Suprapubic skin (tissue), 4 donors: ENCODE results near the gene RAPGEF4. TPM values are rescaled to one million over a fixed set of nuclear protein-coding genes. Genes with fewer than 3 reads are reported as not detected.

Experiments
- DNase-seq, 2 donors: peaks; one replicate each; pipeline ENCODE4 v3.0.0-alpha.2; 2019; ENCODE audit warnings: low spot score in 2 of 2
- H3K27ac ChIP-seq: fragments of 200-600 bp; sonication (generic); one replicate; pipeline ENCODE4 v1.5.1; 2019
- H3K27me3 ChIP-seq: fragments of 200-600 bp; sonication (generic); one replicate; pipeline ENCODE4 v1.5.1; 2019
- H3K36me3 ChIP-seq: fragments of 200-600 bp; sonication (generic); one replicate; pipeline ENCODE4 v1.5.1; 2019
- H3K4me1 ChIP-seq: fragments of 200-600 bp; sonication (generic); one replicate; pipeline ENCODE4 v1.5.1; 2019
- H3K4me3 ChIP-seq: fragments of 200-600 bp; sonication (generic); one replicate; pipeline ENCODE4 v1.5.1; 2019; ENCODE audit warnings: mild to moderate bottlenecking
- H3K9me3 ChIP-seq: fragments of 200-600 bp; sonication (generic); one replicate; pipeline ENCODE4 v1.5.1; 2019
- EP300 ChIP-seq: sonication (generic); formaldehyde crosslinking; IDR thresholded peaks from one replicate; pipeline ENCODE4 v1.6.1; 2017; ENCODE audit warnings: antibody characterized with exemption
- POLR2A ChIP-seq, 2 donors: fragments of 450-650 bp; IDR thresholded peaks; one replicate each; pipeline ENCODE4 v1.6.1; 2017; ENCODE audit warnings: antibody characterized with exemption in 2 of 2, mild to moderate bottlenecking in 2 of 2, moderate library complexity in 2 of 2
- POLR2AphosphoS5 ChIP-seq, 3 donors: sonication (generic); formaldehyde crosslinking; IDR thresholded peaks; one replicate each; pipeline ENCODE4 v1.6.1; 2017; ENCODE audit warnings: antibody characterized with exemption in 3 of 3
- WGBS: methylation state at CpG from one replicate; pipeline ENCODE4 v1.1.5; 2018; 5-methylcytosine and 5-hydroxymethylcytosine counted together
- total RNA-seq, 4 donors: library from RNA; depleted of rRNA; stranded (reverse); fragments of >200 nt; gene quantifications; one replicate each; pipeline ENCODE4 v1.1.0, GENCODE V29; 2016
- TF ChIP-seq, protein P1 (sequence below), 2 donors: fragments of 200-600 bp in 1 of 2; fragments of 450-650 bp in 1 of 2; sonication (generic) in 1 of 2; IDR thresholded peaks; one replicate each; pipeline ENCODE4 v1.5.1; 2016 to 2019; ENCODE audit warnings: antibody characterized with exemption in 2 of 2, mild to moderate bottlenecking in 1 of 2, moderate library complexity in 1 of 2

The RAPGEF4 gene
- total RNA-seq, 4 donors from 2014 or later = 19.9 to 49.5 (median 27.5) TPM

DNA sequence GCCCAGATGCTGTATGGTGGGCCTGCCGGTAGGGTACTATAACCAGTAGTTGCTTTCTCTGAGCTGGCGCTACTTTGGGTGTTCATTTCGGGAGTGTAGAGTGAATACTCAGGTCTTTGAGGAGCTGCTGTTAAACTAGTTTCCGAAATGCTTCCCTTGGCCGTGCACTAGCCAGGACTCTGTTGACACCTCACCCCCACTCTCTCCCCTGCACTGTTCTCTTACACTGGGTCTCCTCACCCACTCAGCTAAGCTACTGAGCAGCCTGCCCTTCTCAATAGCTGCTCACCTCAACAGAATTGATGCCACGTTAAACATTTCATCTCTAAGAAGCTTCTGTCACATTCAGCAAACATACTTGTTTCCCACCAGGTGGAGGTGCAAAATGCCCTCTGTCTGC is 86.9 kb downstream of the RAPGEF4 start:
- Histone ChIP-seq H3K27me3 (no peaks in the 10 kb centered on the region), H3K9me3 (no peaks in the 10 kb centered on the region), H3K4me1 (no peaks in the 10 kb centered on the region), H3K4me3 (no peak overlapping the region), H3K36me3 (no peaks in the 10 kb centered on the region), H3K27ac (no peak overlapping the region)
- TF ChIP-seq POLR2AphosphoS5 (IDR thresholded peaks at IDR 0.05) = no peak
- 94% methylated on average over 6 of the region's 6 CpGs for WGBS
- DNase-seq = no peak

DNA sequence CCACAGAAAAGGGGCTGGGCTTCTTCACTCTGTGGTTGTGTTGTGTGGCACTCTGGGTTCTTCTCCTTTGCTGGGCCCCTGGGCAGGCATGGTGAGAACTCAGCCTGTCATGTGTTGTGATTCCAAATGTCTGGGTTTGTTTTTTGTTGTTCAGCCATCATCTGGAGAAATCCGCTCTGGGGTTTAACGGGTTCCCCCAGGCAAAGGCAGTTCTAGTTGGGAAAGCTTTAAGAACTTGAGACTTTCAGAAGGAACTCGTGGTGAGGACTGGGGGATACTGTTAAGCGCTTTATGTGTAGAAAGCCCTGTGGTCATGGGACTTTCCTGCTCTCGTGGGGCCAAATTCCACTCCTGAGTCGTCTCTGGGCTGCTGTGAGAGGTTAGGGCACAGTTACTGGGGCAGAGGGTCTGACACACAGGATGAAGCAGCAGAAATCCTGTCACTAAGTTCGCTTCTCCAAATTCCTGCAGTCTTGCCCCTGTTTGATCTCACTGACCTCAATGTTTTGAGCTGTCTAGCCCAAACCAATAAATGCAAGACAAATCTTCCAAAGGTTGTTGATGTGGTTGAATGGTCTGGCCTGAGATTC is 87.7 kb downstream of the RAPGEF4 start:
- H3K27me3 ChIP-seq = no peaks in the 10 kb centered on the region
- H3K4me3 ChIP-seq = no peak overlapping the region
- DNase-seq = no peak
- TF ChIP-seq POLR2A (IDR thresholded peaks at IDR 0.05) (no peak), EP300 (no peak)
- H3K4me1 ChIP-seq = no peaks in the 10 kb centered on the region
- H3K27ac ChIP-seq = no peak overlapping the region
- no peaks in the 10 kb centered on the region for H3K36me3 ChIP-seq
- 60% methylated on average over 7 of the region's 7 CpGs for WGBS
- no peaks in the 10 kb centered on the region for H3K9me3 ChIP-seq

DNA sequence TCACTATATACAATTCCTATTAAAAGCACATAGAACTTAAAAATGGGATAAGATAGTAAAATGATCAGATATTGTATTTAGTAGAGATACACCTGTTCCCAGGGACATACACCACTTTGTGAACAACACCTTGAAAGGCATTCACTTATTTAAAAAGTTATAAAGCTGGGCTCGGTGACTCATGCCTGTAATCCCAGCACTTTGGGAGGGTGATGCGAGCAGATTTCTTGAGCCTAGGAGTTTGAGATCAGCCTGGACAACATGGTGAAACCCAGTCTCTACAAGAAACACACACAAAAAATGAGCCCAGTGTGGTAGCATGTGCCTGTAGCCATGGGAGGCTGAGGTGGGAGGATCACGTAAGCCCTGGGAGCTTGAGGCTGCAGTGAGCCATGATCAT is 90.9 kb downstream of the RAPGEF4 start:
- no peaks in the 10 kb centered on the region for H3K36me3 ChIP-seq
- 92% methylated on average over 3 of the region's 3 CpGs for WGBS
- no peak overlapping the region for H3K4me3 ChIP-seq
- H3K9me3 ChIP-seq = no peaks in the 10 kb centered on the region
- H3K27me3 ChIP-seq = no peaks in the 10 kb centered on the region
- TF ChIP-seq POLR2AphosphoS5 (IDR thresholded peaks at IDR 0.05) (no peak), POLR2A (IDR thresholded peaks at IDR 0.05) (no peak), EP300 (no peak)
- TF ChIP-seq, protein P1, sequence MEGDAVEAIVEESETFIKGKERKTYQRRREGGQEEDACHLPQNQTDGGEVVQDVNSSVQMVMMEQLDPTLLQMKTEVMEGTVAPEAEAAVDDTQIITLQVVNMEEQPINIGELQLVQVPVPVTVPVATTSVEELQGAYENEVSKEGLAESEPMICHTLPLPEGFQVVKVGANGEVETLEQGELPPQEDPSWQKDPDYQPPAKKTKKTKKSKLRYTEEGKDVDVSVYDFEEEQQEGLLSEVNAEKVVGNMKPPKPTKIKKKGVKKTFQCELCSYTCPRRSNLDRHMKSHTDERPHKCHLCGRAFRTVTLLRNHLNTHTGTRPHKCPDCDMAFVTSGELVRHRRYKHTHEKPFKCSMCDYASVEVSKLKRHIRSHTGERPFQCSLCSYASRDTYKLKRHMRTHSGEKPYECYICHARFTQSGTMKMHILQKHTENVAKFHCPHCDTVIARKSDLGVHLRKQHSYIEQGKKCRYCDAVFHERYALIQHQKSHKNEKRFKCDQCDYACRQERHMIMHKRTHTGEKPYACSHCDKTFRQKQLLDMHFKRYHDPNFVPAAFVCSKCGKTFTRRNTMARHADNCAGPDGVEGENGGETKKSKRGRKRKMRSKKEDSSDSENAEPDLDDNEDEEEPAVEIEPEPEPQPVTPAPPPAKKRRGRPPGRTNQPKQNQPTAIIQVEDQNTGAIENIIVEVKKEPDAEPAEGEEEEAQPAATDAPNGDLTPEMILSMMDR (IDR thresholded peaks at IDR 0.05) = no peak
- H3K4me1 ChIP-seq = no peaks in the 10 kb centered on the region
- H3K27ac ChIP-seq = no peak overlapping the region
- DNase-seq = no peak

DNA sequence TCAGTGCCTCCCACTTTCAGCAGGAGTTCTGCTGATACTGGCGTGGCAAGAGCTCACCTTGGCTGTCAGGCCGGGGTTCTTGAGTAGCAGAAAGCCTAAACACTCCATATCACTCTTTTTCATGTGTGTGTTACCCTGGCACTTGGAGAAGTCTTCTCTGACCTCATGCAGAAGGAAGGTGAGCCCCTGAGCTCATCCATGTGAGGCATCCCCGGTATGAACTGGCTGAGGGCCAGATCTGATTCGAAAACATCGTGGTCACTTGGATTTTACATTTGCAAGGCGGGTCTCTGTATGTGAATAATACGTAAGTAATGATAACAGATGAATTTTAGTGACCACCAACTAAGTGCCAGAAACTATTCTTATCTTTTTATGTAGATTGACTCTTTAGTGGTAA is 93.6 kb downstream of the RAPGEF4 start:
- WGBS = 88% methylated on average over 7 of the region's 7 CpGs
- TF ChIP-seq POLR2A (IDR thresholded peaks at IDR 0.05) = no peak
- no peak for TF ChIP-seq EP300
- no peak for TF ChIP-seq POLR2AphosphoS5 (IDR thresholded peaks at IDR 0.05)
- TF ChIP-seq, protein P1 (IDR thresholded peaks at IDR 0.05) = no peak
- H3K9me3 ChIP-seq = no peaks in the 10 kb centered on the region
- H3K27ac ChIP-seq = no peak overlapping the region
- H3K4me1 ChIP-seq = no peaks in the 10 kb centered on the region
- DNase-seq = no peak
- H3K36me3 ChIP-seq = no peaks in the 10 kb centered on the region
- H3K4me3 ChIP-seq = no peak overlapping the region
- no peaks in the 10 kb centered on the region for H3K27me3 ChIP-seq

DNA sequence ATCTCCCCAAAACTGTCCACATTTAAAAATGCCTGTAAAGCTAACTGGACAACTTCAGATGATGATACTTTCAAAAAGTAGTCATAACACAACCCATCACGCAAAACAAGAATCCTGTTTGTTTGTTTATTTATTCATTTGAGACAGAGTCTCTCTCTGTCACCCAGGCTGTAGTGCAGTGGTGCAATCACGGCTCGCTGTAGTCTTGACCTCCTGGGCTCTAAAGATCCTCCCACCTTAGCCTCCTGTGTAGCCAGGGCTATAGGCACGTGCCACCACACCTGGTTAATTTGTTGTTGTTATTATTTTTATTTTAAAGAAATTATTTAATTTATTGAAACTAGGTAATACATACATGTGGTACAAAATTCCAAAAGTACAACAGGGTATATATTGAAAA is 94.8 kb downstream of the RAPGEF4 start:
- Histone ChIP-seq H3K4me3 (no peak overlapping the region), H3K36me3 (no peaks in the 10 kb centered on the region), H3K9me3 (no peaks in the 10 kb centered on the region), H3K27me3 (no peaks in the 10 kb centered on the region), H3K4me1 (no peaks in the 10 kb centered on the region), H3K27ac (no peak overlapping the region)
- TF ChIP-seq EP300 (no peak), POLR2AphosphoS5 (IDR thresholded peaks at IDR 0.05) (no peak), POLR2A (IDR thresholded peaks at IDR 0.05) (no peak)
- TF ChIP-seq, protein P1 (IDR thresholded peaks at IDR 0.05) = no peak
- no peak for DNase-seq
- WGBS = 94% methylated on average over 4 of the region's 4 CpGs

DNA sequence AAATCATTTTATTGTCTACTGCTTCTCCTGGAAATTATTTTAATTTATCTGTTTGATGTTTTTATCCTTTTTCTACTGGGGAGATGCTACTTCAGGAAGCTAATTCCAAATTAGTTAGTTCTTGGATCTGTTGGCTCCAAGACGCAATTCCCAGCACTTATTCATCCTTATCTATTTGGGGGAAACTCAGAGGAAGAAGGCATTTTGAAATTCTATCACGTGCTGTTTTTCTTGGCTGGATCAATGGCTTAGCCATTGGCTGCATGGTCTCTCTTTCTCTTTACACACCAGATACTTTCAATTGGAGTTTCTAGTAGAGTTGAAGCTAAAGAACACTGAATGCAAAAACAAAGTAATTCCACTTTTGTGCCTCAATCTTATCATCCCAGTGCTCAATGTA is 98.3 kb downstream of the RAPGEF4 start:
- Histone ChIP-seq H3K4me1 (peaks cover 13% of the 10 kb centered on the region), H3K36me3 (no peaks in the 10 kb centered on the region), H3K27me3 (no peaks in the 10 kb centered on the region), H3K4me3 (no peak overlapping the region), H3K27ac (no peak overlapping the region), H3K9me3 (no peaks in the 10 kb centered on the region)
- 66% methylated on average over 2 of the region's 2 CpGs for WGBS
- DNase-seq = no peak
- TF ChIP-seq, protein P1 (IDR thresholded peaks at IDR 0.05) = no peak
- TF ChIP-seq POLR2A (IDR thresholded peaks at IDR 0.05) = no peak
- TF ChIP-seq EP300 = no peak
- TF ChIP-seq POLR2AphosphoS5 (IDR thresholded peaks at IDR 0.05) = no peak
